Activated CD4-positive, alpha-beta T cell treated with anti-CD3 and anti-CD28 coated beads for 36 hours (primary cell): ENCODE measurements around the gene DPPA2. TPM values are rescaled to one million over a fixed set of nuclear protein-coding genes. Genes with fewer than 3 reads are reported as not detected.

Source experiments
- ATAC-seq: fragments of 200-7000 bp; cut with Tn5 transposase; one replicate; pipeline ENCODE4 v1.10.0; 2021; ENCODE audit warnings: mild to moderate bottlenecking, moderate library complexity
- CTCF ChIA-PET: fragments of 350-600 bp; sonication (Branson Sonifier 250); formaldehyde crosslinking; loops from one replicate; lab custom pipeline; 2021; ENCODE audit warnings: antibody characterized with exemption; lab: Charles Lee
- POLR2A ChIA-PET: fragments of 350-600 bp; sonication (Branson Sonifier 250); formaldehyde crosslinking; loops from one replicate; lab custom pipeline; 2021; ENCODE audit warnings: antibody characterized with exemption, inconsistent platforms; lab: Charles Lee
- DNase-seq: peaks from one replicate; pipeline ENCODE4 v3.0.0-alpha.2; 2020
- H3K27ac Mint-ChIP-seq: one replicate; pipeline ENCODE4 v1.8.0; 2021; ENCODE audit warnings: mixed read lengths
- H3K27me3 Mint-ChIP-seq: one replicate; pipeline ENCODE4 v1.8.0; 2021; ENCODE audit warnings: mixed read lengths
- H3K36me3 Mint-ChIP-seq: one replicate; pipeline ENCODE4 v1.8.0; 2021; ENCODE audit warnings: low read depth, mixed read lengths
- H3K4me1 Mint-ChIP-seq: one replicate; pipeline ENCODE4 v1.8.0; 2021; ENCODE audit warnings: mixed read lengths
- H3K4me3 Mint-ChIP-seq: one replicate; pipeline ENCODE4 v1.8.0; 2021; ENCODE audit warnings: mild to moderate bottlenecking, moderate library complexity, mixed read lengths
- H3K9me3 Mint-ChIP-seq: one replicate; pipeline ENCODE4 v1.8.0; 2021; ENCODE audit warnings: low read depth, mixed read lengths
- intact Hi-C, 2 experiments: fragments of 100-400 bp; cut with DNase I in 1 of 2; cut with micrococcal nuclease in 1 of 2; formaldehyde crosslinking; loops; one replicate each; pipeline versions ENCODE4 v1.14.2 to v1.15.1; 2022 to 2024; cut with DNase I, micrococcal nuclease
- total RNA-seq, 2 experiments: library from RNA; stranded (reverse); gene quantifications; one replicate each; pipeline ENCODE4 v1.2.3, GENCODE V29; 2021

DPPA2 gene
- total RNA-seq, 2 experiments from 2014 or later: not detected

GRCh38 chr3:109339714-109340648, 23.7 kb upstream of the DPPA2 start:
- DNase-seq: no peak
- ATAC-seq: no peak
- Mint-ChIP-seq H3K4me1 (peaks cover 13% of the 10 kb centered on the region), H3K27me3 (peaks cover 21% of the 10 kb centered on the region), H3K27ac (no peak overlapping the region), H3K36me3 (peaks cover 2% of the 10 kb centered on the region), H3K4me3 (no peak overlapping the region), H3K9me3 (peaks cover 6% of the 10 kb centered on the region)
- intact Hi-C loops: no loop called here
- ChIA-PET POLR2A (no interaction called here), CTCF (no interaction called here)

GRCh38 chr3:109339197-109339596, 22.9 kb upstream of the DPPA2 start:
- ATAC-seq (no peak), DNase-seq (no peak)
- intact Hi-C loops: no loop called here
- peaks cover 2% of the 10 kb centered on the region for H3K36me3 Mint-ChIP-seq
- no peak overlapping the region for H3K27ac Mint-ChIP-seq
- H3K4me3 Mint-ChIP-seq: no peak overlapping the region
- H3K9me3 Mint-ChIP-seq: peaks cover 6% of the 10 kb centered on the region
- peaks cover 26% of the 10 kb centered on the region for H3K27me3 Mint-ChIP-seq
- peaks cover 13% of the 10 kb centered on the region for H3K4me1 Mint-ChIP-seq
- ChIA-PET CTCF (no interaction called here), POLR2A (no interaction called here)

GRCh38 chr3:109338322-109338721, 22.0 kb upstream of the DPPA2 start:
- no peak for ATAC-seq
- CTCF ChIA-PET: no interaction called here
- POLR2A ChIA-PET: no interaction called here
- Mint-ChIP-seq H3K27me3 (peaks cover 26% of the 10 kb centered on the region), H3K4me1 (peaks cover 13% of the 10 kb centered on the region), H3K36me3 (peaks cover 2% of the 10 kb centered on the region), H3K4me3 (no peak overlapping the region), H3K9me3 (peaks cover 6% of the 10 kb centered on the region), H3K27ac (no peak overlapping the region)
- no peak for DNase-seq
- intact Hi-C loops: no loop called here

- intact Hi-C loops: no loop called here
- CTCF ChIA-PET: no interaction called here
- peak within 1 kb of the TSS; percentile 65 for H3K27ac Mint-ChIP-seq
Observed at GRCh38 chr3:109337393-109337792, 21.1 kb upstream of the DPPA2 start, which contains the start of gene DPPA4. TSS of gene DPPA4 (minus strand) at chr3:109337546. CDS start at chr3:109337517, 29 bp downstream.

GRCh38 chr3:109336291-109336861, 20.1 kb upstream of the DPPA2 start:
- H3K9me3 Mint-ChIP-seq: peaks cover 6% of the 10 kb centered on the region
- ATAC-seq: peak; percentile 78
- H3K4me3 Mint-ChIP-seq: peak overlapping the region; percentile 69
- H3K27ac Mint-ChIP-seq: no peak overlapping the region
- CTCF ChIA-PET: no interaction called here
- DNase-seq: peak; percentile 56
- POLR2A ChIA-PET: no interaction called here
- peaks cover 2% of the 10 kb centered on the region for H3K36me3 Mint-ChIP-seq
- H3K27me3 Mint-ChIP-seq: peaks cover 26% of the 10 kb centered on the region
- H3K4me1 Mint-ChIP-seq: peaks cover 13% of the 10 kb centered on the region
- intact Hi-C loops: no loop called here

More at GRCh38 chr3:109337393-109337792, 21.1 kb upstream of the DPPA2 start, which contains the start of gene DPPA4:
- H3K4me1 Mint-ChIP-seq: peaks cover 13% of the 10 kb centered on the region
- H3K4me3 Mint-ChIP-seq: peak within 1 kb of the TSS; percentile 69
- peaks cover 6% of the 10 kb centered on the region for H3K9me3 Mint-ChIP-seq
- DNase-seq: no peak
- no peak for ATAC-seq
- peaks cover 26% of the 10 kb centered on the region for H3K27me3 Mint-ChIP-seq
- POLR2A ChIA-PET: no interaction called here
- peaks cover 2% of the 10 kb centered on the region for H3K36me3 Mint-ChIP-seq

GRCh38 chr3:109334572-109334971, 18.3 kb upstream of the DPPA2 start:
- POLR2A ChIA-PET: no interaction called here

GRCh38 chr3:109331692-109332091, 15.4 kb upstream of the DPPA2 start:
- Mint-ChIP-seq H3K27me3 (peaks cover 13% of the 10 kb centered on the region), H3K36me3 (no peaks in the 10 kb centered on the region), H3K27ac (no peak overlapping the region), H3K4me3 (no peak overlapping the region), H3K9me3 (no peaks in the 10 kb centered on the region), H3K4me1 (peaks cover 6% of the 10 kb centered on the region)
- DNase-seq (no peak), ATAC-seq (no peak)
- intact Hi-C loops: no loop called here
- ChIA-PET POLR2A (no interaction called here), CTCF (no interaction called here)

More at GRCh38 chr3:109334572-109334971, 18.3 kb upstream of the DPPA2 start:
- DNase-seq: no peak
- ATAC-seq: no peak
- H3K27ac Mint-ChIP-seq: no peak overlapping the region
- peaks cover 13% of the 10 kb centered on the region for H3K4me1 Mint-ChIP-seq
- peaks cover 6% of the 10 kb centered on the region for H3K9me3 Mint-ChIP-seq
- peaks cover 2% of the 10 kb centered on the region for H3K36me3 Mint-ChIP-seq
- H3K4me3 Mint-ChIP-seq: no peak overlapping the region
- CTCF ChIA-PET: no interaction called here
- intact Hi-C loops: no loop called here
- peaks cover 26% of the 10 kb centered on the region for H3K27me3 Mint-ChIP-seq

GRCh38 chr3:109330405-109330804, 14.1 kb upstream of the DPPA2 start:
- CTCF ChIA-PET: no interaction called here
- ATAC-seq: no peak
- intact Hi-C loops: no loop called here
- Mint-ChIP-seq H3K36me3 (no peaks in the 10 kb centered on the region), H3K4me3 (no peak overlapping the region), H3K27me3 (peaks cover 5% of the 10 kb centered on the region), H3K27ac (no peak overlapping the region), H3K9me3 (no peaks in the 10 kb centered on the region), H3K4me1 (no peaks in the 10 kb centered on the region)
- POLR2A ChIA-PET: no interaction called here
- no peak for DNase-seq

GRCh38 chr3:109328202-109328601, 11.9 kb upstream of the DPPA2 start:
- no peaks in the 10 kb centered on the region for H3K4me1 Mint-ChIP-seq
- ChIA-PET POLR2A (no interaction called here), CTCF (no interaction called here)
- H3K27me3 Mint-ChIP-seq: no peaks in the 10 kb centered on the region
- intact Hi-C loops: no loop called here
- no peaks in the 10 kb centered on the region for H3K9me3 Mint-ChIP-seq
- H3K36me3 Mint-ChIP-seq: no peaks in the 10 kb centered on the region
- ATAC-seq (no peak), DNase-seq (no peak)
- no peak overlapping the region for H3K4me3 Mint-ChIP-seq
- H3K27ac Mint-ChIP-seq: no peak overlapping the region

- ChIA-PET CTCF (no interaction called here), POLR2A (no interaction called here)
- Mint-ChIP-seq H3K27ac (no peak overlapping the region), H3K9me3 (no peaks in the 10 kb centered on the region), H3K27me3 (no peaks in the 10 kb centered on the region), H3K4me3 (no peak overlapping the region), H3K4me1 (no peaks in the 10 kb centered on the region), H3K36me3 (no peaks in the 10 kb centered on the region)
- intact Hi-C loops: no loop called here
- DNase-seq (no peak), ATAC-seq (no peak)
Observed at GRCh38 chr3:109325657-109326056, 9.3 kb upstream of the DPPA2 start.

GRCh38 chr3:109325109-109325508, 8.8 kb upstream of the DPPA2 start:
- H3K27me3 Mint-ChIP-seq: no peaks in the 10 kb centered on the region
- no peak for ATAC-seq
- ChIA-PET POLR2A (no interaction called here), CTCF (interaction anchor here (0.7 kb wide), 1 partner anchor 315 kb away, joined by 3 read pairs; no protein-coding TSS in a partner anchor)
- H3K4me3 Mint-ChIP-seq: no peak overlapping the region
- intact Hi-C loops: no loop called here
- no peaks in the 10 kb centered on the region for H3K9me3 Mint-ChIP-seq
- H3K27ac Mint-ChIP-seq: no peak overlapping the region
- H3K36me3 Mint-ChIP-seq: no peaks in the 10 kb centered on the region
- no peaks in the 10 kb centered on the region for H3K4me1 Mint-ChIP-seq
- DNase-seq: no peak

GRCh38 chr3:109313061-109313460, 3.3 kb downstream of the DPPA2 start:
- intact Hi-C loops: no loop called here
- no peaks in the 10 kb centered on the region for H3K4me1 Mint-ChIP-seq
- no peak overlapping the region for H3K4me3 Mint-ChIP-seq
- DNase-seq (no peak), ATAC-seq (no peak)
- ChIA-PET CTCF (no interaction called here), POLR2A (no interaction called here)
- no peak overlapping the region for H3K27ac Mint-ChIP-seq
- H3K9me3 Mint-ChIP-seq: no peaks in the 10 kb centered on the region
- H3K36me3 Mint-ChIP-seq: no peaks in the 10 kb centered on the region
- H3K27me3 Mint-ChIP-seq: no peaks in the 10 kb centered on the region
